H1 (cell line): ENCODE measurements around the gene CSE1L. TPM values are rescaled to one million over a fixed set of nuclear protein-coding genes. Genes with fewer than 3 reads are reported as not detected.

Experiments used
- CTCF ChIA-PET: fragments of 300-600 bp; sonication (Branson Sonifier 250); formaldehyde crosslinking; loops from one replicate; lab custom pipeline; 2021; ENCODE audit not compliant: partially characterized antibody; lab: Charles Lee
- POLR2A ChIA-PET: fragments of 300-600 bp; sonication (Branson Sonifier 250); formaldehyde crosslinking; loops from one replicate; lab custom pipeline; 2021; ENCODE audit warnings: inconsistent platforms; ENCODE audit not compliant: partially characterized antibody; lab: Charles Lee
- DNase-seq, 2 experiments: peaks; one replicate each; pipeline versions ENCODE4 v3.0.0 to v3.0.0-alpha.2; 2010 to 2022; ENCODE audit warnings: low spot score in 2 of 2, low read depth in 1 of 2, mixed read lengths in 1 of 2
- FAIRE-seq: peaks from 2 replicates; lab custom pipeline; 2011; peaks lifted over from hg19 to GRCh38; lab: Jason Lieb, UNC
- H2AFZ ChIP-seq: 2 replicates; pipeline ENCODE4 v1.8.1; 2012; ENCODE audit warnings: low read length, inconsistent platforms
- H2AK5ac ChIP-seq: 2 replicates; pipeline ENCODE4 v1.6.1; 2013; ENCODE audit warnings: low read depth, low read length
- H2BK120ac ChIP-seq: replicated peaks from 2 replicates; pipeline ENCODE3; 2013; ENCODE audit warnings: low read depth, low read length, inconsistent platforms
- H2BK12ac ChIP-seq: 2 replicates; pipeline ENCODE4 v1.6.1; 2013; ENCODE audit warnings: low read depth, low read length
- H2BK15ac ChIP-seq: 2 replicates; pipeline ENCODE4 v1.6.1; 2013; ENCODE audit warnings: low read length
- H2BK20ac ChIP-seq: 2 replicates; pipeline ENCODE4 v1.6.1; 2013; ENCODE audit warnings: low read length
- H2BK5ac ChIP-seq: 2 replicates; pipeline ENCODE4 v1.6.1; 2013; ENCODE audit warnings: low read depth, low read length
- H3K14ac ChIP-seq: 2 replicates; pipeline ENCODE4 v1.6.1; 2013; ENCODE audit warnings: inconsistent platforms; ENCODE audit not compliant: insufficient read length
- H3K18ac ChIP-seq: 2 replicates; pipeline ENCODE4 v1.6.1; 2013; ENCODE audit warnings: low read length; ENCODE audit errors: extremely low read depth
- H3K23ac ChIP-seq: 2 replicates; pipeline ENCODE4 v1.6.1; 2013; ENCODE audit warnings: inconsistent platforms; ENCODE audit not compliant: insufficient read length
- H3K23me2 ChIP-seq: 2 replicates; pipeline ENCODE4 v1.6.1; 2013; ENCODE audit warnings: low read depth, low read length
- H3K27ac ChIP-seq: 2 replicates; pipeline ENCODE4 v1.6.1; 2011; ENCODE audit warnings: low read depth, low read length, inconsistent platforms
- H3K27me3 ChIP-seq, 4 experiments: replicated peaks in 1 of 4; 1 replicate in 1 of 4; 2 replicates in 3 of 4; pipeline versions ENCODE4 v1.6.1 to v1.8.1; 2011 to 2013; ENCODE audit warnings: low read length in 3 of 4, mild to moderate bottlenecking in 3 of 4, inconsistent platforms in 2 of 4, mixed read lengths in 2 of 4, moderate library complexity in 1 of 4; ENCODE audit not compliant: control insufficient read depth in 3 of 4, insufficient read depth in 3 of 4; ENCODE audit errors: extremely low read depth in 1 of 4
- H3K36me3 ChIP-seq, 4 experiments: 2 replicates each; pipeline versions ENCODE4 v1.6.1 to v1.8.1; 2011 to 2013; ENCODE audit warnings: mild to moderate bottlenecking in 4 of 4, low read length in 3 of 4, moderate library complexity in 2 of 4, control low read depth in 1 of 4, inconsistent platforms in 1 of 4; ENCODE audit not compliant: insufficient read depth in 4 of 4, control insufficient read depth in 2 of 4
- H3K4ac ChIP-seq: replicated peaks from 2 replicates; pipeline ENCODE3; 2013; ENCODE audit warnings: low read length, low read depth, mixed read lengths, inconsistent platforms; ENCODE audit not compliant: insufficient read length
- H3K4me1 ChIP-seq, 4 experiments: replicated peaks in 1 of 4; 1 replicate in 1 of 4; 2 replicates in 3 of 4; pipeline versions ENCODE4 v1.6.1 to v1.8.1; 2011 to 2013; ENCODE audit warnings: low read length in 3 of 4, inconsistent platforms in 2 of 4, mixed read lengths in 1 of 4; ENCODE audit not compliant: insufficient read depth in 4 of 4, control insufficient read depth in 3 of 4
- H3K4me2 ChIP-seq, 2 experiments: 2 replicates each; pipeline versions ENCODE4 v1.6.1 to v1.8.1; 2011 to 2013; ENCODE audit warnings: low read depth in 2 of 2, low read length in 2 of 2, control low read depth in 1 of 2, inconsistent platforms in 1 of 2, mild to moderate bottlenecking in 1 of 2; ENCODE audit not compliant: insufficient read depth in 1 of 2
- H3K4me3 ChIP-seq, 4 experiments: fragments of 200-600, 300-600 bp in 1 of 4; sonication (generic), shearing (Covaris generic), sonication (Bioruptor Twin) in 1 of 4; 2 replicates each; pipeline versions ENCODE4 v1.5.1 to v1.8.1; 2011 to 2016; ENCODE audit warnings: low read length in 4 of 4, low read depth in 3 of 4, control low read depth in 2 of 4, inconsistent platforms in 2 of 4, mild to moderate bottlenecking in 2 of 4, mixed read lengths in 1 of 4, moderate library complexity in 1 of 4; ENCODE audit not compliant: insufficient read depth in 2 of 4; ENCODE audit errors: extremely low read depth in 1 of 4
- H3K56ac ChIP-seq: replicated peaks from 2 replicates; pipeline ENCODE3; 2013; ENCODE audit warnings: low read depth, mild to moderate bottlenecking, mixed read lengths, low read length, inconsistent platforms; ENCODE audit not compliant: insufficient read length
- H3K79me1 ChIP-seq: 2 replicates; pipeline ENCODE4 v1.6.1; 2013; ENCODE audit warnings: low read depth, low read length, control low read depth
- H3K79me2 ChIP-seq, 2 experiments: 2 replicates each; pipeline versions ENCODE4 v1.6.1 to v1.8.1; 2012 to 2013; ENCODE audit warnings: low read length in 2 of 2, mild to moderate bottlenecking in 2 of 2, inconsistent platforms in 1 of 2; ENCODE audit not compliant: insufficient read depth in 2 of 2, control insufficient read depth in 1 of 2
- H3K9ac ChIP-seq, 4 experiments: replicated peaks in 1 of 4; 1 replicate in 1 of 4; 2 replicates in 3 of 4; pipeline versions ENCODE4 v1.6.1 to v1.8.1; 2011 to 2013; ENCODE audit warnings: low read depth in 3 of 4, low read length in 3 of 4, control low read depth in 2 of 4, mild to moderate bottlenecking in 2 of 4, moderate library complexity in 2 of 4, inconsistent platforms in 1 of 4; ENCODE audit errors: extremely low read depth in 1 of 4
- H3K9me3 ChIP-seq, 2 experiments: 2 replicates each; pipeline versions ENCODE4 v1.6.1 to v1.8.1; 2012 to 2013; ENCODE audit warnings: mild to moderate bottlenecking in 2 of 2, moderate library complexity in 2 of 2, control low read depth in 1 of 2, inconsistent platforms in 1 of 2, low read depth in 1 of 2, low read length in 1 of 2, mixed read lengths in 1 of 2; ENCODE audit not compliant: insufficient read depth in 2 of 2
- H4K20me1 ChIP-seq, 2 experiments: replicated peaks in 1 of 2; 2 replicates each; pipeline versions ENCODE3 to v1.8.1; 2011 to 2013; ENCODE audit warnings: inconsistent platforms in 2 of 2, low read length in 2 of 2, mild to moderate bottlenecking in 1 of 2; ENCODE audit not compliant: insufficient read depth in 2 of 2, control insufficient read depth in 1 of 2
- H4K5ac ChIP-seq: 2 replicates; pipeline ENCODE4 v1.6.1; 2013; ENCODE audit warnings: low read length, low read depth, mixed read lengths, inconsistent platforms; ENCODE audit not compliant: insufficient read length
- H4K8ac ChIP-seq: 2 replicates; pipeline ENCODE4 v1.8.0; 2013; ENCODE audit warnings: mild to moderate bottlenecking, moderate library complexity, low read length, inconsistent platforms; ENCODE audit not compliant: insufficient read depth; ENCODE audit errors: extremely low read depth
- H4K91ac ChIP-seq: replicated peaks from 2 replicates; pipeline ENCODE3; 2013; ENCODE audit warnings: low read length, mixed read lengths, inconsistent platforms; ENCODE audit not compliant: insufficient read length
- CHD1 ChIP-seq: IDR thresholded peaks from 2 replicates; pipeline ENCODE4 v1.6.1; 2012; ENCODE audit warnings: low read depth, low read length, improper control_type of control experiment
- CTBP2 ChIP-seq: IDR thresholded peaks from 2 replicates; pipeline ENCODE4 v1.7.0; 2011; ENCODE audit warnings: borderline replicate concordance, mild to moderate bottlenecking, moderate library complexity, mixed read lengths, low read length; ENCODE audit not compliant: insufficient read depth, insufficient read length
- EP300 ChIP-seq, 2 experiments: IDR thresholded peaks; 1 replicate in 1 of 2; 2 replicates in 1 of 2; pipeline ENCODE4 v1.6.1; 2011 to 2012; ENCODE audit warnings: low read depth in 2 of 2, low read length in 2 of 2, mild to moderate bottlenecking in 2 of 2, borderline replicate concordance in 1 of 2, inconsistent platforms in 1 of 2, moderate library complexity in 1 of 2
- HDAC2 ChIP-seq, 2 experiments: fragments of 300-600 bp in 1 of 2; sonication (generic) in 1 of 2; IDR thresholded peaks; 2 replicates each; pipeline ENCODE4 v1.6.1; 2011 to 2012; ENCODE audit warnings: low read depth in 2 of 2, low read length in 2 of 2, mild to moderate bottlenecking in 2 of 2, moderate library complexity in 2 of 2, borderline replicate concordance in 1 of 2, inconsistent platforms in 1 of 2
- RBBP5 ChIP-seq: IDR thresholded peaks from 2 replicates; pipeline ENCODE4 v1.7.1; 2012; ENCODE audit warnings: low read depth, mild to moderate bottlenecking, inconsistent platforms, low read length, moderate library complexity, borderline replicate concordance
- RXRA ChIP-seq: IDR thresholded peaks from 2 replicates; pipeline ENCODE4 v1.6.1; 2011; ENCODE audit warnings: low read depth, mild to moderate bottlenecking, low read length, moderate library complexity; ENCODE audit not compliant: insufficient read depth
- WGBS, 2 experiments: shearing (Covaris generic) in 1 of 2; methylation state at CpG; one replicate each; pipeline versions ENCODE4 v1.1.6 to v1.1.7; 2013 to 2015; ENCODE audit warnings: low lambda C conversion rate in 2 of 2, mixed read lengths in 2 of 2, inconsistent platforms in 1 of 2, low coverage in 1 of 2, missing lambda C conversion rate in 1 of 2; ENCODE audit not compliant: insufficient replicate concordance in 2 of 2, insufficient coverage in 1 of 2, insufficient read length in 1 of 2; ENCODE audit errors: extremely low coverage in 1 of 2, missing lambda C conversion rate in 1 of 2; 5-methylcytosine and 5-hydroxymethylcytosine counted together
- polyA plus RNA-seq, 7 experiments: library from polyadenylated mRNA; depleted of rRNA in 3 of 7; stranded (reverse) in 5 of 7; unstranded in 2 of 7; fragments of >200 nt in 5 of 7; fragments of 200-250 nt in 2 of 7; gene quantifications; 1 replicate in 5 of 7; 2 replicates in 1 of 7; 4 replicates in 1 of 7; pipeline versions ENCODE4 v1.2.1 to v1.2.3, GENCODE V29; 2011 to 2013; ENCODE audit warnings: missing spikeins in 2 of 7, mixed read lengths in 2 of 7
- total RNA-seq: library from RNA; stranded (reverse); fragmentation: NEBNext Ultra II Directional; extraction: Animal tissue kit (Norgen Biotek cat#: 25700); gene quantifications from 2 replicates; pipeline ENCODE4 v1.2.1, GENCODE V29; 2021

The CSE1L gene
- total and polyA plus RNA-seq, 2 of the 8 experiments (the other 6 are each of a cell fraction or from before 2014, with no cell fraction given), result 94.1 to 269 TPM

- Histone ChIP-seq H3K23ac (no peak overlapping the region), H2BK15ac (no peak overlapping the region), H3K36me3 (peaks cover 20 to 67% (median 55%) of the 10 kb centered on the region in 4 experiments), H2AK5ac (no peak overlapping the region), H3K4me2 (no peak overlapping the region), H3K79me2 (no peaks in the 10 kb centered on the region), H4K20me1 (no peaks in the 10 kb centered on the region), H3K4me1 (no peaks in the 10 kb centered on the region), H3K18ac (no peak overlapping the region), H2AFZ (no peak overlapping the region), H3K4me3 (no peak overlapping the region), H2BK12ac (no peak overlapping the region), H2BK20ac (no peak overlapping the region), H3K27ac (no peak overlapping the region), H3K56ac (no peak overlapping the region), H3K14ac (no peak overlapping the region), H3K23me2 (no peaks in the 10 kb centered on the region), H4K5ac (no peak overlapping the region), H2BK5ac (no peak overlapping the region), H3K9me3 (no peaks in the 10 kb centered on the region), H3K9ac (no peak overlapping the region), H3K79me1 (no peaks in the 10 kb centered on the region), H3K27me3 (no peaks in the 10 kb centered on the region), H2BK120ac (no peak overlapping the region), H3K4ac (no peak overlapping the region), H4K91ac (no peak overlapping the region), H4K8ac (no peak overlapping the region)
- CTCF ChIA-PET, result no interaction called here
- FAIRE-seq (no peak), DNase-seq (no peak)
- WGBS, 2 experiments, result 87% methylated on average over 7 of the region's 7 CpGs; no CpG with 5 or more reads in 1 of the 2 experiments
- POLR2A ChIA-PET, result interaction anchor here (0.8 kb wide), 2 partner anchors 9 to 11 kb away, joined by 3 read pairs; no protein-coding TSS in a partner anchor
- TF ChIP-seq RBBP5 (no peak), CTBP2 (no peak), HDAC2 (IDR thresholded peaks at IDR 0.05; ENCODE audit: borderline replicate concordance in 1 of 2, low read depth in 2 of 2, low read length in 2 of 2) (no peak), EP300 (IDR thresholded peaks at IDR 0.05; ENCODE audit: borderline replicate concordance in 1 of 2, low read depth in 2 of 2, low read length in 2 of 2) (no peak), CHD1 (no peak), RXRA (no peak)
Observed at GRCh38 chr20:49115564-49115963, 69.5 kb downstream of the CSE1L start.
